ENCODE measurements around the gene LIF. TPM values are rescaled to one million over a fixed set of nuclear protein-coding genes. Genes with fewer than 3 reads are reported as not detected.

The LIF gene
- total RNA-seq, 1 donor from 2014 or later, result 919 TPM

Other genes starting within 250 kb of the LIF start
- 0.48 and 0.53 TPM in 2 replicates for gene HORMAD2, start 166.3 kb downstream of the LIF start, total RNA-seq
- gene OSM, start 20.1 kb upstream of the LIF start, total RNA-seq, result 148 and 152 TPM in 2 replicates
- 11.1 TPM in 2 replicates for gene CASTOR1, start 42.7 kb upstream of the LIF start, total RNA-seq
- gene TBC1D10A, start 80.2 kb upstream of the LIF start, total RNA-seq, result 26.8 and 29.4 TPM in 2 replicates
- 287 and 325 TPM in 2 replicates for gene SF3A1, start 110.1 kb upstream of the LIF start, total RNA-seq
- 3.2 and 4.3 TPM in 2 replicates for gene CCDC157, start 110.2 kb upstream of the LIF start, total RNA-seq
- gene RNF215, start 140.7 kb upstream of the LIF start, total RNA-seq, result 17.2 and 19.3 TPM in 2 replicates
- gene SEC14L2, start 150.3 kb upstream of the LIF start, total RNA-seq, result 32.7 and 36.2 TPM in 2 replicates
- 72.2 and 77.3 TPM in 2 replicates for gene MTFP1, start 179.0 kb upstream of the LIF start, total RNA-seq
- gene SEC14L3, start 225.3 kb upstream of the LIF start, total RNA-seq, result not detected in 2 replicates